HepG2 (cell line): ENCODE measurements around the gene ZNF474. TPM values are rescaled to one million over a fixed set of nuclear protein-coding genes. Genes with fewer than 3 reads are reported as not detected.

Source experiments
- ATAC-seq: fragments of 200-7000 bp; cut with Tn5 transposase; 3 replicates; pipeline ENCODE4 v1.9.1; 2020; ENCODE audit warnings: mild to moderate bottlenecking, moderate library complexity
- BruUV-seq: library from RNA; stranded (reverse); fragments of 400-500 nt; replicated peaks from 2 replicates; lab custom pipeline; 2021; lab: Mats Ljungman, UMichigan
- CTCF ChIA-PET: fragments of 300-600 bp; formaldehyde crosslinking; extraction: SDS; loops from one replicate; lab custom pipeline; 2021; ENCODE audit warnings: low total read pairs, inconsistent platforms, low intra/inter-chr PET ratio; lab: Yijun Ruan, JAX
- POLR2A ChIA-PET: fragments of 350-600 bp; sonication (Branson Sonifier 250); formaldehyde crosslinking; loops from one replicate; lab custom pipeline; 2020; ENCODE audit warnings: antibody characterized with exemption, inconsistent platforms; lab: Yijun Ruan, JAX
- DNase-seq: peaks from one replicate; pipeline ENCODE4 v3.0.0-alpha.2; 2015; ENCODE audit warnings: low spot score
- FAIRE-seq: peaks from 3 replicates; lab custom pipeline; 2011; peaks lifted over from hg19 to GRCh38; lab: Jason Lieb, UNC
- H2AFZ ChIP-seq: one replicate; pipeline ENCODE4 v1.6.1; 2011; ENCODE audit warnings: low read length, inconsistent platforms
- H3K27ac ChIP-seq: fragments of 300-600 bp; 3 replicates; pipeline ENCODE4 v1.8.0; 2011; ENCODE audit warnings: mixed run types, mild to moderate bottlenecking, mixed read lengths, low read length, inconsistent platforms; ENCODE audit not compliant: insufficient read depth; ENCODE audit errors: extremely low read length
- H3K27me3 ChIP-seq, 2 experiments: fragments of 200-600 bp in 1 of 2; 2 replicates in 1 of 2; 3 replicates in 1 of 2; pipeline versions ENCODE4 v1.6.0 to v1.8.0; 2011; ENCODE audit warnings: low read length in 2 of 2, mild to moderate bottlenecking in 2 of 2, moderate library complexity in 2 of 2, inconsistent platforms in 1 of 2; ENCODE audit not compliant: insufficient read depth in 2 of 2, control insufficient read depth in 1 of 2
- H3K36me3 ChIP-seq, 2 experiments: fragments of 200-600 bp in 1 of 2; replicated peaks in 1 of 2; 2 replicates in 1 of 2; 3 replicates in 1 of 2; pipeline versions ENCODE4 v1.5.1 to v1.8.0; 2011; ENCODE audit warnings: low read length in 2 of 2, inconsistent platforms in 1 of 2; ENCODE audit not compliant: insufficient read depth in 2 of 2, control insufficient read depth in 1 of 2
- H3K4me1 ChIP-seq: 2 replicates; pipeline ENCODE4 v1.5.1; 2012; ENCODE audit warnings: low read length, inconsistent platforms; ENCODE audit not compliant: insufficient read depth
- H3K4me2 ChIP-seq: 2 replicates; pipeline ENCODE4 v1.6.0; 2011; ENCODE audit warnings: low read depth, low read length, inconsistent platforms
- H3K4me3 ChIP-seq, 3 experiments: fragments of 200-600 bp in 1 of 3; sonication (generic), shearing (Covaris generic) in 1 of 3; replicated peaks in 1 of 3; 2 replicates each; pipeline ENCODE4 v1.5.1; 2011 to 2016; ENCODE audit warnings: low read length in 3 of 3, inconsistent platforms in 2 of 3, low read depth in 2 of 3, mild to moderate bottlenecking in 2 of 3, control low read depth in 1 of 3, mixed read lengths in 1 of 3; ENCODE audit not compliant: insufficient read depth in 1 of 3
- H3K79me2 ChIP-seq: one replicate; pipeline ENCODE4 v1.6.1; 2011; ENCODE audit warnings: low read length, inconsistent platforms; ENCODE audit not compliant: insufficient read depth
- H3K9ac ChIP-seq: 2 replicates; pipeline ENCODE4 v1.6.0; 2011; ENCODE audit warnings: mild to moderate bottlenecking, low read depth, low read length, inconsistent platforms; ENCODE audit not compliant: insufficient read depth
- H3K9me3 ChIP-seq: 2 replicates; pipeline ENCODE4 v1.5.1; 2012; ENCODE audit warnings: mild to moderate bottlenecking, low read length
- H4K20me1 ChIP-seq: 2 replicates; pipeline ENCODE4 v1.6.0; 2011; ENCODE audit warnings: inconsistent platforms, mild to moderate bottlenecking, low read length, moderate library complexity; ENCODE audit not compliant: insufficient read depth
- CERS6 ChIP-seq: sonication (generic); formaldehyde crosslinking; IDR thresholded peaks from 2 replicates; pipeline ENCODE4 v1.5.0; 2020; ENCODE audit warnings: missing genetic modification reagents
- FOXP1 ChIP-seq, 2 experiments: fragments of 450-650 bp in 1 of 2; IDR thresholded peaks; 2 replicates each; pipeline ENCODE4 v1.6.1; 2017 to 2018; ENCODE audit warnings: antibody characterized with exemption in 1 of 2
- GPN1 ChIP-seq: sonication (generic); formaldehyde crosslinking; IDR thresholded peaks from 2 replicates; pipeline ENCODE4 v1.5.1; 2020; ENCODE audit warnings: missing genetic modification reagents, borderline replicate concordance
- NR2F6 ChIP-seq, 2 experiments: IDR thresholded peaks; 2 replicates each; pipeline ENCODE4 v1.6.1; 2016; ENCODE audit warnings: antibody characterized with exemption in 1 of 2, mild to moderate bottlenecking in 1 of 2
- RFXAP ChIP-seq: sonication (generic); formaldehyde crosslinking; IDR thresholded peaks from 2 replicates; pipeline ENCODE4 v1.4.0; 2020; ENCODE audit warnings: missing genetic modification reagents, borderline replicate concordance
- RNF2 ChIP-seq: fragments of 450-650 bp; conservative IDR thresholded peaks from 2 replicates; pipeline ENCODE4 v1.6.1; 2016; ENCODE audit warnings: low read depth
- SIX1 ChIP-seq: sonication (generic); formaldehyde crosslinking; IDR thresholded peaks from 2 replicates; pipeline ENCODE4 v1.4.0; 2020; ENCODE audit warnings: missing genetic modification reagents, borderline replicate concordance
- SP1 ChIP-seq, 2 experiments: fragments of 450-650 bp in 1 of 2; sonication (generic) in 1 of 2; formaldehyde crosslinking in 1 of 2; IDR thresholded peaks; 2 replicates each; pipeline versions ENCODE4 v1.4.0 to v1.6.1; 2016 to 2020; ENCODE audit warnings: missing genetic modification reagents in 1 of 2
- TEAD2 ChIP-seq: sonication (generic); formaldehyde crosslinking; IDR thresholded peaks from 2 replicates; pipeline ENCODE4 v1.9.0; 2021; ENCODE audit warnings: missing genetic modification reagents
- TOE1 ChIP-seq: sonication (generic); formaldehyde crosslinking; IDR thresholded peaks from 2 replicates; pipeline ENCODE4 v1.4.0; 2020; ENCODE audit warnings: mild to moderate bottlenecking, missing genetic modification reagents
- ZBTB3 ChIP-seq: sonication (generic); formaldehyde crosslinking; IDR thresholded peaks from 2 replicates; pipeline ENCODE4 v1.4.0; 2020; ENCODE audit warnings: low read depth, mild to moderate bottlenecking, moderate library complexity, missing genetic modification reagents, borderline replicate concordance
- ZBTB42 ChIP-seq: sonication (generic); formaldehyde crosslinking; IDR thresholded peaks from 2 replicates; pipeline ENCODE4 v1.5.0; 2020; ENCODE audit warnings: mild to moderate bottlenecking, missing genetic modification reagents
- ZKSCAN5 ChIP-seq: sonication (generic); formaldehyde crosslinking; IDR thresholded peaks from 2 replicates; pipeline ENCODE4 v1.5.1; 2020; ENCODE audit warnings: mild to moderate bottlenecking, missing genetic modification reagents
- ZNF614 ChIP-seq: IDR thresholded peaks from 2 replicates; pipeline ENCODE4 v1.6.1; 2018; ENCODE audit warnings: missing biosample characterization, missing genetic modification reagents, inconsistent platforms, borderline replicate concordance
- ZNF616 ChIP-seq: sonication (generic); formaldehyde crosslinking; IDR thresholded peaks from 2 replicates; pipeline ENCODE4 v1.5.0; 2020; ENCODE audit warnings: low read depth, mild to moderate bottlenecking, missing genetic modification reagents
- ZNF674 ChIP-seq: sonication (generic); formaldehyde crosslinking; IDR thresholded peaks from 2 replicates; pipeline ENCODE4 v1.5.0; 2020; ENCODE audit warnings: low read depth, mild to moderate bottlenecking, missing genetic modification reagents
- ZNF850 ChIP-seq: sonication (generic); formaldehyde crosslinking; conservative IDR thresholded peaks from 2 replicates; pipeline ENCODE4 v1.9.0; 2021; ENCODE audit warnings: mild to moderate bottlenecking, missing genetic modification reagents
- ZSCAN20 ChIP-seq: sonication (generic); formaldehyde crosslinking; IDR thresholded peaks from 2 replicates; pipeline ENCODE4 v1.4.0; 2020; ENCODE audit warnings: missing genetic modification reagents, mild to moderate bottlenecking, borderline replicate concordance
- WGBS: methylation state at CpG from one replicate; pipeline ENCODE4 v1.1.6; 2017; ENCODE audit warnings: low lambda C conversion rate; 5-methylcytosine and 5-hydroxymethylcytosine counted together
- in situ Hi-C: cut with HindIII; loops from 2 replicates; pipeline ENCODE4 v1.10.0; 2017; ENCODE audit warnings: low pct_unique_long_range_greater_than_20kb; ENCODE audit not compliant: extremely low pct_ligation_motif_present
- intact Hi-C: fragments of 100-400 bp; cut with micrococcal nuclease; formaldehyde crosslinking; loops from one replicate; pipeline ENCODE4 v1.10.0; 2022; ENCODE audit not compliant: unreplicated experiment
- polyA plus RNA-seq, 8 experiments: library from polyadenylated mRNA; depleted of rRNA in 3 of 8; stranded (reverse) in 7 of 8; unstranded in 1 of 8; fragments of >200 nt; fragmentation: Illumina TruSeq in 4 of 8; extraction: Trizol in 4 of 8; gene quantifications; 2 replicates each; pipeline versions ENCODE4 v1.2.1 to v1.2.3, GENCODE V29; 2011 to 2016; ENCODE audit warnings: low read depth in 4 of 8, missing spikeins in 1 of 8, mixed read lengths in 1 of 8; ENCODE audit not compliant: insufficient read depth in 1 of 8
- total RNA-seq, 5 experiments: library from RNA; depleted of rRNA; stranded (reverse); fragments of >200 nt; fragmentation: Illumina TruSeq; extraction: Trizol; gene quantifications; 2 replicates each; pipeline ENCODE4 v1.2.3, GENCODE V29; 2016; ENCODE audit warnings: low read depth in 1 of 5
- TF ChIP-seq, protein P1 (sequence below): sonication (generic); formaldehyde crosslinking; IDR thresholded peaks from 2 replicates; pipeline ENCODE4 v1.4.0; 2020; ENCODE audit warnings: missing genetic modification reagents, low read depth, mild to moderate bottlenecking, borderline replicate concordance

The ZNF474 gene
- total and polyA plus RNA-seq, 2 of the 13 experiments (the other 11 are each of a cell fraction or from before 2014, with no cell fraction given) = 0.07 TPM; not detected in 1

DNA sequence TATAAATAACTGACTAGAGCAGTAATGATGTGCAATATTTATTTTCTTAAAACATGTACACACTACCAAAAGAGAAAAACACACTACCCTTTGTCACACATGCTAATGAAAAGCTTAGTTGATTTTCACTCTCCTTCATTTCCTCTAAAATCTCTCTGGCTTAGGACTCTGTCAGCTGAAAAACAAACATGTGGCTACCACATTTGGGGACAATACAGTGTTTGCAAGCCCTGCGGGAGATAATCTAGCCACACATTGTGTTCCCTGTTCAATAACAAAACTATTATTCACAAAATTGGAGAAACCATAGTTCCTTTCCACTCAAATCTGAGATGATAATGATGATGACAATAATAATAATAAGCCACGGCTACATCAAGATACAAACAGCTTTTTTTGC, 47.8 kb upstream of the ZNF474 start:
- H3K79me2 ChIP-seq = no peaks in the 10 kb centered on the region
- 48% methylated on average over 2 of the region's 2 CpGs for WGBS
- H3K9me3 ChIP-seq = no peaks in the 10 kb centered on the region
- no peak for DNase-seq
- H4K20me1 ChIP-seq = no peaks in the 10 kb centered on the region
- no peak overlapping the region for H3K4me3 ChIP-seq
- TF ChIP-seq FOXP1 (IDR thresholded peaks at IDR 0.05) (no peak), FOXP1 (CRISPR knock-in tag; IDR thresholded peaks at IDR 0.05) (0 out of 2 replicates have a peak, but pooled peaks have one; percentile 21), RFXAP (CRISPR knock-in tag) (no peak)
- TF ChIP-seq, protein P1, sequence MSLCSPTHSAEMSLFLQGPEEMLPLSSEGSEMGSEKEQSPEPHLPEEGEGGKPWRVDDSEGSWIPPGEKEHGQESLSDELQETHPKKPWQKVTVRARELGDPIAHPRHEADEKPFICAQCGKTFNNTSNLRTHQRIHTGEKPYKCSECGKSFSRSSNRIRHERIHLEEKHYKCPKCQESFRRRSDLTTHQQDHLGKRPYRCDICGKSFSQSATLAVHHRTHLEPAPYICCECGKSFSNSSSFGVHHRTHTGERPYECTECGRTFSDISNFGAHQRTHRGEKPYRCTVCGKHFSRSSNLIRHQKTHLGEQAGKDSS = no peak
- H3K9ac ChIP-seq = no peak overlapping the region
- no peak overlapping the region for H2AFZ ChIP-seq
- peaks cover 40% of the 10 kb centered on the region for H3K4me1 ChIP-seq
- ATAC-seq = no peak
- intact Hi-C loops = no loop called here
- no peak overlapping the region for H3K4me2 ChIP-seq
- peaks cover 0 to 7% of the 10 kb centered on the region in 2 experiments; a peak in 3 of 5 replicates for H3K27me3 ChIP-seq
- ChIA-PET POLR2A (no interaction called here), CTCF (no interaction called here)
- in situ Hi-C loops = no loop called here
- FAIRE-seq = no peak
- H3K36me3 ChIP-seq = no peaks in the 10 kb centered on the region
- BruUV-seq = no TSS peak
- no peak overlapping the region for H3K27ac ChIP-seq

DNA sequence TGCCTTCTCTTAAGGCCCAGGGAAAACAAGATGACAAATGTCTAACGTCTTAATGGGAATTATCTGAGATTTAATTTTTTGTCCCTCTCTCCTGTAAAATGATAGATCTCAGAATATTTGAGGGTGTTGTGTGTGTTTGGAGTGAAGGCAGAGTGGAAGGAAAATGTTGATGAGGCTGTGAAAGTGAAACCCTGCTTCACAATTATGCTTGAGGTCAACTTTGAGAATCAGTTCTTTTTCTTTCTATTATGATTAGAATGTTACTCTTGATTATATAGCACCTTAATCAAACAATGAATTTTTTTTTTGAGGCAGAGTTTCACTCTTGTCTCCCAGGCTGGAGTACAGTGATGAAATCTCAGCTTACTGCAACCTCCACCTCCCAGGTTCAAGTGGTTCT, 45.8 kb upstream of the ZNF474 start:
- no peak for FAIRE-seq
- no peak overlapping the region for H2AFZ ChIP-seq
- WGBS = 0% methylated on average over 1 of the region's 1 CpG
- H3K27me3 ChIP-seq = peaks cover 0 to 7% of the 10 kb centered on the region in 2 experiments; a peak in 2 of 5 replicates
- no peak overlapping the region for H3K9ac ChIP-seq
- H3K79me2 ChIP-seq = no peaks in the 10 kb centered on the region
- no peak overlapping the region for H3K4me2 ChIP-seq
- H3K9me3 ChIP-seq = no peaks in the 10 kb centered on the region
- peaks cover 30% of the 10 kb centered on the region for H3K4me1 ChIP-seq
- DNase-seq = no peak
- POLR2A ChIA-PET = no interaction called here
- in situ Hi-C loops = no loop called here
- no peak for ATAC-seq
- BruUV-seq = no TSS peak
- intact Hi-C loops = no loop called here
- CTCF ChIA-PET = no interaction called here
- H3K27ac ChIP-seq = no peak overlapping the region
- H4K20me1 ChIP-seq = no peaks in the 10 kb centered on the region
- H3K36me3 ChIP-seq = no peaks in the 10 kb centered on the region
- H3K4me3 ChIP-seq = no peak overlapping the region
- TF ChIP-seq ZBTB42 (CRISPR knock-in tag) (no peak), GPN1 (CRISPR knock-in tag) (no peak), ZKSCAN5 (CRISPR knock-in tag) (no peak), ZNF616 (CRISPR knock-in tag) (no peak), SIX1 (CRISPR knock-in tag) (no peak), RNF2 (no peak), CERS6 (CRISPR knock-in tag) (no peak), ZBTB3 (no peak), ZSCAN20 (no peak), ZNF674 (CRISPR knock-in tag) (no peak), SP1 (IDR thresholded peaks at IDR 0.05) (no peak), SP1 (CRISPR knock-in tag; IDR thresholded peaks at IDR 0.05) (no peak), TOE1 (no peak), ZNF850 (CRISPR knock-in tag) (no peak), TEAD2 (CRISPR knock-in tag) (no peak), NR2F6 (IDR thresholded peaks at IDR 0.05) (no peak), NR2F6 (CRISPR knock-in tag; IDR thresholded peaks at IDR 0.05) (no peak), ZNF614 (CRISPR knock-in tag) (no peak)
